ENCODE data around the gene TREML1.
A peak's percentile ranks its signal among the peaks of the same experiment; 100 is the strongest.
"Not testable (repeated sequence)": the region's sequence is repeated elsewhere in the genome, so short reads cannot be mapped to it uniquely, and the experiment has no call there.

TREML1 gene, protein sequence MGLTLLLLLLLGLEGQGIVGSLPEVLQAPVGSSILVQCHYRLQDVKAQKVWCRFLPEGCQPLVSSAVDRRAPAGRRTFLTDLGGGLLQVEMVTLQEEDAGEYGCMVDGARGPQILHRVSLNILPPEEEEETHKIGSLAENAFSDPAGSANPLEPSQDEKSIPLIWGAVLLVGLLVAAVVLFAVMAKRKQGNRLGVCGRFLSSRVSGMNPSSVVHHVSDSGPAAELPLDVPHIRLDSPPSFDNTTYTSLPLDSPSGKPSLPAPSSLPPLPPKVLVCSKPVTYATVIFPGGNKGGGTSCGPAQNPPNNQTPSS

DNA sequence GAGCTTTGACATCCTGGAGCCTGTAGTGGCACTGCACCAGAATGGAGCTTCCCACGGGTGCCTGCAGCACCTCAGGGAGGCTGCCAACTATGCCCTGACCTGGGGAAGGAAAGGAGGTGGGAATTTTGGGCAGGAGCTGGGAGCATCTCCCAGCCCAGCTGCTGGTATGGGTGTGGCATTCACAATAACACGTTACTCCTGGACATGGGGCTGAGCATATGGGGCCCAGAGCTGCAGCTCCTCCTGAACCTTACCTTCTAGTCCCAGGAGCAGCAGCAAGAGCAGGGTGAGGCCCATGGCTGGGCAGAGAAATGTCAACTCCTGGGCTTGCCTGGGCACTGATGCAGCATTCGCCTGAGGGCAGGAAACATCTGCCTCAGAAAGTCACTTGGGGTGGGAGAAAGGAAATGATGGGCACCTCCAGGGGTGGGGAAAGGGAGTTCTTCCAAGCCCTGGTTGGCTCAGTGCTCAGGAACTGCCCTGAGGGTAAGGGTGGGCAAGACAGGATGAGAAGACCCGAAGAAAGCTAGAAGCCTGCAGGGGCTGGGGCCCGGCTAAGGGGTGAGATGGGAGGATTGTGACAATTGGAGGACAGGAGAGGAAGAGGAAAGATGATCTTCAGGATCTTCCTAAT, at the start of gene TREML1:
Gene TREML1, minus strand, starts transcription at position 356 of the 634 bp plus-strand sequence. Its CDS starts 59 bp downstream, at position 297.
- no peak for DNase-seq (ENCODE audit: low read depth in 1 of 2, low spot score in 1 of 2)

DNA sequence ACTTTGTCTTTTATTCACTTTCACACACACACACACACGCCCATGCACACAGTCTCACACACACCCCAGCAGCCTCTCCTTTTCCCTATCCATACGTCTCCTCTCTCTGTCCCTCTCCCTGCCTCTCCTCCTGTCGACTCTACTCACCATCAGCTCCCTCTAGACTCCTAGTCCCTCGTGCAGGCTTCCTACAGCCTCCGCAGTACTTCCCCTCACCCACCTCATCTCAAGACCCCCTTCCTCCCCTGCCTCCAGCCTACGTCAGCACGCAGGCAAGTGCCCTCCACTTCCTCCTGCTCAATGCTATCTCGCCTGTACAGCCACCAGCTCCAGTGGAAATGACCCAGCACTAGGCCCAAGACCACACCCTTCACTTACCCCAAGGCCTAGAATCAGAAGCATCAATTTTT, 47.6 kb upstream of the TREML1 start:
- no peak for DNase-seq (ENCODE audit: low read depth in 1 of 2, low spot score in 1 of 2)

DNA sequence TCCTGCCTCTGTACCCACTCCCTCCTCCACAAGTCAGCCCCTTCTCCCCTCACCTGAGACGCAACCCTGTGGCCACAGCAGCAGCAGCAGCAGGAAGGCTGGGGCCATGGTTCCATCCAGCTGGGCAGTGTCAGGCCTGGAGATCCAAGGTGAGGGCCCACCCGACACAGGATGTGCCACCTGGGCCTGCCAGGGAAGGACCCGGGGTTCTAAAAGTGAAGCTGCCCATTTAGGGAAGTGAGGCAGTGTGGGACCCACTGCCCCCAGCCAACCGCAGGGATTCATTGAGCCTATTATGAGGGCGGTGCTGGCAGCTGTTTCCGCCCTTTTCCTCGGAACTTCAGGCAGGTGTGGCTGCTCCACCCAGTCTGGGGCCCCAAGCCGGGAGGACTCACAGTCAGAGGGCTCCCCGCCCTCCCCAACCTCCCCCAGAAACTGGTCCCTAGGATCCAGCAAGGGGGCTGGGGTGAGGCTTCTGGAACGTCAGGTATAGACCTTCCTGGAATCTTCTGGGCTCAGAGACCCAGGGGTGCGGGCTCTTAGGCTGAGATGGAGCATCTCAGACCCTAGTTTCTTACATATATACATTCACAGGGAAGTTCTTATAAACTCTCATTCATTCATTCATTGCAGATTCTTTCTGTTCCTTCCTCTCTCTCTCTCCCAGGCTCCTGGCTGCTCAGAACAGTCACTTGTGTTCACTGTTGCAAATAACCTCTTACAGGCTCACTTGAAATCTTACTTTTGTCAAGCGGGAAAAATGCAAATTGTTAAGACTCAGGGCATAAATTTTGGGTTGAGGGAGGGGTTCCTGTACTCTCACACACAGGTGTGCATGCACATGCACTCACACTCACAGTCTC, 47.0 kb upstream of the TREML1 start, which contains the start of gene TREML2:
Gene TREML2, minus strand, starts transcription at position 249 of the 863 bp plus-strand sequence. Its CDS starts 141 bp downstream, at position 108.
- DNase-seq (ENCODE audit: low read depth in 1 of 2, low spot score in 1 of 2) = no peak

DNA sequence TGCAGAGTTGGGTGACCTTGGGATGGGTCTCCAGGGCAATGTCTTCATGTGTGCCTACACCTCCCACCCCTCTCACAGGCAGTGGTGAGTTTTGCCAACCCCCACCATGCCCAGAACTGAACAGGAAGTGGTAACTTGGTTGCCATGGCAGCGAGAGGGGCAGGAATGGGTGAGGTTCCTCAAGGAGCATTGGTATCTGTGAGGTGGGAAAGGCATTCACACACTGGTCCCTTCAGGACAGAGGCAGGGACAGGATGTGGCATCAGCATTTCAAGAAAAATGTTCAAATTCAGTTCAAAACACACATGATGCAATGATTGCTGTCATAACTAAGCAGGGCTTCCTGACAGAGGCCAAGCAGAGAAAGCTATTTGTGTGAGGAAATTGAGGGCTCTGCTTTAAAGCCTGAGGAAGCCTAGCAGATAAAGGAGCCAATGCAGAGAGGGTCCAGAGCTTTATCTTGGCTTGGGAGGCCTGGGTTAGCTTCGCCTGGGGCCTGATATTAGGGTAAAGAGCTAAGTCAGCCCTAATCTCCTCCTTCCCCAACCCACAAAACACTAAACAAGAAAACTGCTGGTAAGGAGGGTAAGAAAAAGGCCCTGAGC, 46.3 kb upstream of the TREML1 start:
- DNase-seq (ENCODE audit: low read depth in 1 of 2, low spot score in 1 of 2) = peak; percentile 20

DNA sequence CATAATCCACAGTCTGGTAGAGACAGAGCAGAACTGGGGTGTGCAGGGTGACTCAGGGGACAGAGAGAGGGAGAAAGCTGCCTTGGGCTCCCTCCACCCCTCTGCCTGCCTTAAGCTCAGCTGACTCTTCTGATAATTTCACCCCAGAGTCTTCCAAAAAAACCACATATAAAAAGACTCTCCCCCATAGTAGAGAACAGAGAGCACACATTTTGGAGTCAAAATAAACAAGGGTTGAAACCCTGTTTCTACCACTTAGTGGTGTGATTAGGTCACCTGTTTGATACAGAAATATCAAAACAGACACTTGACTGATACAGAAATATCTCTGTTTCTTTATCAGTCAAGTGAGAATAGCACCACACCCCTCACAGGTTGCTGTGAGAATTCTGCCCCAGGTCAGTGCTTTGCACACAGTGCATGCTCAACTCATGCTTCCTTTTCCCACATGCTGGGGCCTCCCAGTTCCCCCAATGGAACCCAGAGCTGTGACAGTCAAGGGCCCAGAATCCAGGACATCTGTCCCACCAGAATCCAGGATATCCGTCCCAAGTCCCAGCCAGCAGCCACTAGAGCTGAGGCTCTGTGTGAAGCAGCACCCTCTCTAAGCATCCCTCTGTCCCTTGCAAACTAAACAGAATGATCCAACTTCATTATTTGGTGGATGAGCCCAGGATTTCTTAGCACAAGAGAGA, 45.6 kb upstream of the TREML1 start:
- no peak for DNase-seq (ENCODE audit: low read depth in 1 of 2, low spot score in 1 of 2)

DNA sequence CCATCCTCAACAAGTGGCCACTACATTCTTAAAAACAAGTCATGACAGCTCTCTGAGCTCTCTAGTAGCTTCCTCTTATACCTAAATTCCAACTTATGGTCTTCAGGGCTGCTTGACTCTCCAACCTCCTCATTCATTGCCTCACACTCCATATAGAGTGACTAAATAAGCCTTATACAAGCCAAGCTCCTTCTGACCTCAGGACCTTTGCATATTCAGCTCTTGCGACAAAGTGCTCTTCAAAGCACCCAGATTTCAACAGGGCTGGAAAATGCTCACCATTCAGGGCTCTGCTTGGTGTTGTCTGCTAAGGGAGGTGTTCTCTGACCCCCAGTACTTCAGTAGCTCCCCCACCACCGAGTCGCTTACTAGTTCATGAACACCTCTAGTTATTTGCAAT, 43.1 kb upstream of the TREML1 start:
- no peak for DNase-seq (ENCODE audit: low read depth in 1 of 2, low spot score in 1 of 2)

DNA sequence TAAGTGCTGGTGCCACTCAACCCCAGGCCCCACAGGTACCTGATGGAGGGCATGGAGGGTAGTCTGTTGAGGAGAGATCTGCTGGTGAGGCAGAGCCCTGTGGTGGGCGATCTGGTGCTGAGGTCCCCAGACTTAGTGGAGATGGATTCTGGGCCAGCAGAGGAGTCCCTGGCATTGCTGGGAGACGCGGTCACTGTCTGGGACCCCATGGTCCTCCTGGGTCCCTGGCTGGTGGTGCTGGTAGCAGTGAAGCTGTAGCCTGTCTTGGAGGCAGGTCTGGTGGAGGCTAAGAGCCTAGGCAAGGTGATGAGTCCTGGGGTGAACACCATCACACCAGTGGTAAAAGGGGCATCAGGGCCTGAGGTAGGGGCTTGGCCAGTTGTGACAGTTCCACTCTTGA, 40.2 kb upstream of the TREML1 start:
- DNase-seq (ENCODE audit: low read depth in 1 of 2, low spot score in 1 of 2) = no peak

DNA sequence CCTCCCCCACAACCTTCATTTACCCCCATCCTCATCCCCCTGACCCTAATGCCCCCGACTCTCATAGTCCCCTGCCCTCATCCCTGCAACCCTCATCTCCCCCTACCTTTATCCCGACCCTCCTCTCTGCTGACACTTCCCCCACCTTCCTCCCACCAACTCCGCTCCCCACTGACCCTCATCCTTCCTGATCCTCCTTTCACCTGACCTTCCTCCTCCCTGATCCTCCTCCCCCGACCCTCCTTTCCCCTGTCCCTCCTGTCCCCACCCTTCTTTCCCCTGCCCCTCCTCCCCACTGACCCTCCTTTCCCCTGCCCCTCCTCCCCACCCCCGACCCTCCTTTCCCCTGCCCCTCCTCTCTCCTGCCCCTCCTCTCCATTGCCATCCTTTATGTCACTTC, 39.7 kb upstream of the TREML1 start:
- no peak for DNase-seq (ENCODE audit: low read depth in 1 of 2, low spot score in 1 of 2)

DNA sequence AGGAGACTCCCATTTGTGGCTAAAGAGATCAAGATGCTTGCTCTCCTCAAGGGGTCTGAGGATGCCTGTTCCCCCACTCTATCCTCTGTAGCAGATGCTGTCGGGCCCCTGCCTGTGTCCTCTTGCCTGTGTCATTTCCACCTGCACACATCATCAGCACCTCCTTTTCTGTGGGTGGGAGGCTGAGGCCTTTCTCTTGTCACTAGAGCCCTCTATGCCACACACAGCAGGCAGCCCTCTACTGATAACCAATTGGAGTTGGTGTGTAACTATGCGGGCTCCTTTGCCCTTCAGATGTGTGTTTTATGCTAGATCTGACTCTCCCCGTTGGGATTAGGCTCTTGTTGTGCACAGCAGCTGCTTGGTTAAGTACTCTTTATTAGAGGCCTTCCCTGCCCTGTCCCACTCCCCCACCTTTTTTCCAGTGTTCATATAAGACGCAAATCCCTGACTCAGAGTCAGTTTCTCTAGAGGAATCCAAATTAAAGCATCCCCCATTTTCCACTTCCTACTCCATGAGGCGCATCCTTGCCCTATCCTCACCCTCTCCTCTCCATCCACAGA, 39.1 kb upstream of the TREML1 start:
- DNase-seq (ENCODE audit: low read depth in 1 of 2, low spot score in 1 of 2) = no peak

DNA sequence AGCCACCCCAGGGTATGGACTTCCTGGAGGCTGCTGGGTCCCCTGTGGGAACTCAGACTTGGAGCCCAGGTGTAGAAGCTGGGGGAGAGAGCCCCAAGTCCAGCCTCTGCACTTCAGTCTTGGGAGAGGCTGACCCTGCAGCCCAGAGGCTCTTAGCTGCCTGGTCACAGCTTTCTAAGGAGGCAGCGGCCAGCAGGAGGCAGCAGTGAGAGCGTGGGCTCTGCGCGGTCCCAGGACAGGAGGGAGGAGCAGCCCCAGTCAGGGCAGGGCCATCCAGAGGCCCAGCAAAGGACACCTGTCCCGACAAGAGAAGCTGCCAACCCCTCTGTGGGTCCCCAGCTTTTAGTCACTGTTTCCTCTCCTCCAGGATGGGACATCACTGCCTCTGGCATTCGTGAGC, 37.4 kb upstream of the TREML1 start:
- DNase-seq (ENCODE audit: low read depth in 1 of 2, low spot score in 1 of 2) = no peak

DNA sequence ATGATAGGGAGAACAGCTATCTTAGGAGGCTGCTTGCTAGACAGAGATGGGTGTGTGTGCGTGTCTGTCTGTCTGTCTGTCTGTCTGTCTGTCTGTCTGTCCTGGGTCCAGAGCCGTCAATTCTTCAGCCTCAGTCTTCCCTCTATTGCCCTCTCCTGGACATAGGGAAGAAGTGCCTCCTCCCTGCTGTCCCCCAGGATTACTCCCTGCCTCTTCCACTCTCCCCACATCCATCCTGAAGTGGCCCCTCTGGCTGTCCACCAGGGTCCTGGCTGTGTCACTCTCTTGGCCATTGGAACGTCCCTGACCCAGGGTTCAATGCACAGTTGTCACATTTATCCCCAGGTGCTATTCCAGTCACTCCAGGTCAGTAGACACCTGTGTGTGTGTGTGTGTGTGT, 36.6 kb upstream of the TREML1 start:
- DNase-seq (ENCODE audit: low read depth in 1 of 2, low spot score in 1 of 2) = no peak

DNA sequence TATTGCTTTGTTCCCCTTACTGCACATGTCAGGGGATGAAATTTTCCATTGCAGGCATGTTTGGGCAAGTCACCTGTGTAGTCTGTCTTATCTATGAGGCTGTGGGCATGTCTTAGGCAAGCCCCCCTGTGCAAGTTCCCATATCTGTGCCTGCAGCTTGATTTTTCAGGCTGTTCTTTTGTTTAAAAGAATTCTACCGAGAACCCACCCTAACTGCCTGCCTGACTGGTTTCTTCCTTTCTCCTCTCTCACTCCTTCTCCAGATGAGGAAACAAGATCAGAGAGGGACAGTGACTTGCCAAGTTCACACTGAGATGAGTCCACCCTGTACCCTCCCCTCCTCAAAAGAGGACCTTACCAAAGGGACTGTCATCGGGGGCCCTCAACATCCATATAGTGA, 35.8 kb upstream of the TREML1 start:
- DNase-seq (ENCODE audit: low read depth in 1 of 2, low spot score in 1 of 2) = no peak

DNA sequence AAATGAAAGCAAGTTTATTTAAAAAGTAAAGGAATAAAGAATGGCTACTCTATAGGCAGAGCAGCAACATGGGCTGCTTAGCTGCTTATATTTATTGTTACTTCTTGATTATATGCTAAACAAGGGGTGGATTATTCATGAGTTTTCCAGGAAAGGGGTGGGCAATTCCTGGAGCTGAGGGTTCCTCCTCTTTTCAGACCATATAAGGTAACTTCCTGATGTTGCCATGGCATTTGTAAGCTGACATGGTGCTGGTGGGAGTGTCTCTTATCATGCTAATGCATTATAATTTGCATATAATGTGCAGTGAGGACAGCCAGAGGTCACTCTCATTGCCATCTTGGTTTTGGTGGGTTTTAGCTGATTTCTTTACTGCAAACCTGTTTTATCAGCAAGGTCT, 34.9 kb upstream of the TREML1 start:
- DNase-seq (ENCODE audit: low read depth in 1 of 2, low spot score in 1 of 2) = not testable (repeated sequence)

DNA sequence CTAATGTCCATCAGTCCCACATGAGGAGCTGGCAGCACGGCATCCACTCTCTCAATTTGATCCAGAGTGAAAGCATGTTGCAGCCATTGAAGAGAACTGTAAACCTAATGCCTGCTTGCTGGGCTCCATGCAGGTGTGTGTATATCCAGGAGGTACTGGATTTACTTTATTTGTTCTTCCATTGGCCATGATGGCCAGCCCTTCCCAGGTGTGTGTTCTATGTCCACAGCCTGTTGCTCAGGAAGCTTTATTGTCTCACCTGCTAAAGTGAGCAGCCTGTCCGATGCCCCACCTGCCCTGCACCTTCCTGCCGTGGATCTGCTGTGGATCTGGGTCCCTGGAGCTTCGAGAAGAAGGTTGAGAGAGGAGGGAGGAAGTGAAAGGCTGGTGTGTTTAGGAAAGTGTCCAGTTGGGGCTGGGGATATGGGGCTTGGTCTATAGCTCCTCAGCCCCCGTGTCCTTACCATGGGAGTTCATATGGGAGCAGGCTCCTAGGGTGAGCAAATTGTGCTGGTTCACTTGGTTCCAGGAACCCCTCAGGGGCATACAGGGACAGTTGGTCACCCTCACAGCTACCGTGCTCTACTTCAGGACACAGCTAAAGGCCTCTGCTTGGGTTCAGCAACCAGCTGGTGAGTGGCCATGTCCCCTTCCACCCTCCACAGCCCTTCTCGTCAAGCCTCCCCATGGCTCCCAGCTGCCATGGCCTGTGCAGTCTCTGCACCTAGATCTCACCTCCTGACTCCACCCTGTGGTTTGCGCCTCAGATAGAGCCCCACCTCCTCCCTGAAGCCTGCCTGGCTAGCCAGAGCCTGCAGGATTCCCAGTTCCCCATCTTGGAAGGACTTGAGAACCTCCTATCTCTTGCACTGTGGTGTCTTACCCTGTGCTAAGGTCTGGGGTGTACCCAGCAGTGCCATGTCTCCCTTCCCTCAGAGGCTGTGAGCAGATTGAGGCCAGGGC, 34.1 kb upstream of the TREML1 start:
- no peak for DNase-seq (ENCODE audit: low read depth in 1 of 2, low spot score in 1 of 2)

DNA sequence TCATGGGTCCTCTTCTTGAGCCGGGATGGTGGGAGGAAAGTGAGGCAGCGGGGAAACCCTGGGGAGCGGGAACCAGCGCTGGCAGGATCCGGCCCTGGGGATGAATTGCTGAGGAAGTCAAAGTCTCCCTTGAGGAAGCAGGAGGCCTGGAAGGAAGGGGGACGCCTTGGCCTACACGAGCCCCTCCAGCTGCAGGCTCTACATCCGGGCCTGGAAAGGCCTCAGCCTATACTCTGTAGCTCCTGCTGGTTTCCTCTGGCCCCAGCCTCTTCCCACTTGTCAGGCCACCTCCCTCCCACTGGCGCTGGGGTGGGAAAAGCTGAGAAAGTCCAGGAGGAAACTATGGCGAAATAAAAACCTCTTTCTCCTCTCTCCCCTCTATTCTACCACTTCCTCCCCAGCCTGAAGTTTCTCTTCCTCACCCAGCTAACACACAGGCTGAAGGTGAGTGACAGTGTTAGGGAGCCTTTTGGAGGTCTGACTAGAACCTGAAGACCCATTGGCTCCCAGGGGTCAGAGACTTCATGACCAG, 31.9 kb upstream of the TREML1 start:
- DNase-seq (ENCODE audit: low read depth in 1 of 2, low spot score in 1 of 2) = no peak

DNA sequence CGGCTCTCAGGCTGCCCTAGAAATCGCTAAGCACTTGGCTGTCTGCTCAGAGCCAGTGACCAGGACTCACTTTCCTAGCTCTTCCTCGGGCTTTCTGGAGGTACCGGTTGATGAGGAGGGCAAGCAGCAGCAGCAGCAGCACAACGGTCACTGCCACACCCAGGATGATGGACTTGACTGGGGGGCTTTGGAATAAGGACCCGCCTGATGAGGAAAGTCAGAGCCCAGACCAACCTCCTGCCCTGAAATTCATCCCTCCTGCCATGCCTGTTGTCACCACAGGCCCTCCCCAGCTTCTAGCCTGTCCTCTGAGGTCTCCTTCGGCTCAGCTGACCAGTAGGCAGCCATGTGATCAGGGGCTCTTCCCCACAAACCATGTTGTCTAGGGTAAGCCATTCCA, 30.6 kb upstream of the TREML1 start:
- no peak for DNase-seq (ENCODE audit: low read depth in 1 of 2, low spot score in 1 of 2)

DNA sequence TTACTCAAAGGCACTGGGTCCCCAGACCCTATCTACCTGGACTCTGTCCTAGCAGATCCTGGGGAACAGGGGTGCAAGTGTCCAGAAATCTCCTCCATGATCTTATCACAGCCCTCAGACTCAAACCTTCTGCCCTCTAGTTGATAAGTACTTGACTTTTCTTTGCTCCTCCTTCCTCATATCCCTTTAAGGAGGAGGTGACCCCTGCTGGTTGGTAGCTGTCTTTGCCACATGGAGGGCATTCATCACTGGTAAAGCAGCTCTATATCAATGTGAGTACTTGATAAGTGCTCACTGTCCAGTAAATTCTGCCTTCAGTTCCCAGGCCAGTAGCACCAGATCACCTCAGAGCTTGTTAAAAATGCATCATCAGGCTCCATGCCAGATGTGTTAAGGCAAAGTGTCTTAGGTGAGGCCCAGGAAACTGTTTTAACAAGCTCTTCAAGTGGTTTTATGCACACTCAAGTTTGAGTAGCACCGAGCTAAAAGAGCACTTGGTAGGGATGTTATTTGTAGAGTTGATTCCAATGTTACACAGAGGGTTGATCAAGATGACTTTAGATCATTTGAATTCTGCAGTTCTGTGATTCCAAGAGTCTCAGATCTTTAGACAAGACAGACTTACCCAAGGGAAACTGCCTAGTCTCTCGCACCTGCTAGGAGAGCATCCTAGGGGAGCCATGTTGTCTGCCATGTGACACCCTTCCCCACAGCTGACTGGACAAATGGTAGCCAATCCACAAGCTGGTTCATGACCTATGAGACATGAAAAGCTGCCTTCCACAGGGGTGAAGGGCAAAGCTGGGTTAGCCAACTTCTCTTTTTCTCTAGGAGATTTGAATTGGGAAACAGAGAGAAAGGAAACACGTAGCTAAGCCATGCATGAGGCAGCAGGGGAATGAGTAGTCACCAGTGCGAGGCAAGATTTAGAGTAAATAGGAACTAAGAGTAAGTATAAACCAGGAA, 28.2 kb upstream of the TREML1 start:
- DNase-seq (ENCODE audit: low read depth in 1 of 2, low spot score in 1 of 2) = no peak

DNA sequence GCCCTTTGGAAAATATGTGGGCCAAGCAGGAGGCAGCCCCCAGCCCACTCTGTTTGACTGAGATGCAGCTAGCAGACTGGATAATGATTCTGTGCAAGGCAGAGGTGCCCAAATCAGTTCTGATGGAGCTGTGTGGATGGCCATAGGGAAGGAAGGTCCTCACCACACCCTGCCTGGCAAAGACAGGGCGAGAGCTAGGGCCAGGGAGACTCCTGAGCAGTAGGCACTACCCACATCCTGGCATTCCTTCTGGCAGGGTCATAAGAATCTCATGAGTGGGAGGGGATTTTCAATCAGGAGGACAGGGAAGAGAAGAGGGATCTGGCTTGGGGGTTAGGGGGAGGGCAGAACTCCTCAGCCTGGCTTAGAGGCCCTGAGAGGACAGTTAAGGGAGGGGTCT, 27.4 kb upstream of the TREML1 start:
- DNase-seq (ENCODE audit: low read depth in 1 of 2, low spot score in 1 of 2) = no peak
